B cell (primary cell): ENCODE measurements around the gene PPP1R16B. TPM values are rescaled to one million over a fixed set of nuclear protein-coding genes. Genes with fewer than 3 reads are reported as not detected.

Experiments used
- ATAC-seq: fragments of 200-7000 bp; cut with Tn5 transposase; one replicate; pipeline ENCODE4 v1.10.0; 2021; ENCODE audit warnings: low read depth, mild to moderate bottlenecking, moderate number of reproducible peaks, moderate library complexity
- CTCF ChIA-PET: fragments of 350-600 bp; sonication (Branson Sonifier 250); formaldehyde crosslinking; loops from one replicate; lab custom pipeline; 2021; ENCODE audit warnings: antibody characterized with exemption, inconsistent platforms; lab: Charles Lee
- POLR2A ChIA-PET: fragments of 350-600 bp; sonication (Branson Sonifier 250); formaldehyde crosslinking; loops from one replicate; lab custom pipeline; 2021; ENCODE audit warnings: antibody characterized with exemption; lab: Charles Lee
- DNase-seq: peaks from one replicate; pipeline ENCODE4 v3.0.0; 2013
- H2AFZ ChIP-seq: 2 replicates; pipeline ENCODE4 v1.6.1; 2012; ENCODE audit warnings: mild to moderate bottlenecking, low read depth, low read length; ENCODE audit not compliant: insufficient read depth, poor library complexity, severe bottlenecking
- H3K27ac ChIP-seq, 2 donors: 1 replicate in 1 of 2; 2 replicates in 1 of 2; pipeline ENCODE4 v1.5.1; 2012 to 2013; ENCODE audit warnings: low read length in 2 of 2, mild to moderate bottlenecking in 2 of 2, moderate library complexity in 1 of 2
- H3K27me3 ChIP-seq, 4 experiments: fragments of 200-600 bp in 1 of 4; sonication (generic) in 1 of 4; replicated peaks in 1 of 4; 1 replicate in 2 of 4; 2 replicates in 2 of 4; pipeline versions ENCODE4 v1.6.1 to v1.7.0; 2013 to 2016; ENCODE audit warnings: low read length in 3 of 4, mild to moderate bottlenecking in 2 of 4, mixed read lengths in 1 of 4, moderate library complexity in 1 of 4; ENCODE audit not compliant: insufficient read depth in 4 of 4, control insufficient read depth in 3 of 4; ENCODE audit errors: control extremely low read depth in 1 of 4
- H3K36me3 ChIP-seq, 2 experiments: replicated peaks in 1 of 2; 1 replicate in 1 of 2; 2 replicates in 1 of 2; pipeline versions ENCODE4 v1.6.1 to v1.7.1; 2013; ENCODE audit warnings: low read length in 1 of 2; ENCODE audit not compliant: insufficient read depth in 2 of 2, control insufficient read depth in 1 of 2; ENCODE audit errors: control extremely low read depth in 1 of 2, extremely low read depth in 1 of 2
- H3K4me1 ChIP-seq, 2 donors: fragments of 200-600 bp in 1 of 2; sonication (generic) in 1 of 2; 1 replicate in 1 of 2; 2 replicates in 1 of 2; pipeline versions ENCODE4 v1.5.1 to v1.6.1; 2013 to 2017; ENCODE audit warnings: low read length in 2 of 2; ENCODE audit not compliant: control insufficient read depth in 2 of 2, insufficient read depth in 2 of 2
- H3K4me2 ChIP-seq: replicated peaks from 2 replicates; pipeline ENCODE3; 2012; ENCODE audit warnings: mild to moderate bottlenecking, low read depth, low read length; ENCODE audit not compliant: poor library complexity, severe bottlenecking
- H3K4me3 ChIP-seq, 5 experiments: fragments of 200-600 bp in 1 of 5; sonication (generic) in 1 of 5; 1 replicate in 3 of 5; 2 replicates in 2 of 5; pipeline versions ENCODE4 v1.5.1 to v1.7.0; 2011 to 2016; ENCODE audit warnings: low read length in 4 of 5, mild to moderate bottlenecking in 4 of 5, low read depth in 2 of 5, control low read depth in 1 of 5, moderate library complexity in 1 of 5; ENCODE audit not compliant: insufficient read depth in 1 of 5; ENCODE audit errors: control extremely low read depth in 1 of 5, extremely low read depth in 1 of 5
- H3K79me2 ChIP-seq: fragments of 200-600 bp; sonication (generic); one replicate; pipeline ENCODE4 v1.6.0; 2016; ENCODE audit warnings: low read length; ENCODE audit not compliant: control insufficient read depth, insufficient read depth
- H3K9ac ChIP-seq: fragments of 200-600 bp; sonication (generic); 2 replicates; pipeline ENCODE4 v1.6.1; 2017; ENCODE audit warnings: mild to moderate bottlenecking, low read length, moderate library complexity
- H3K9me3 ChIP-seq, 3 donors: one replicate each; pipeline versions ENCODE4 v1.6.1 to v1.7.1; 2013; ENCODE audit warnings: low read length in 2 of 3; ENCODE audit not compliant: control insufficient read depth in 2 of 3, insufficient read depth in 1 of 3; ENCODE audit errors: control extremely low read depth in 1 of 3
- H4K20me1 ChIP-seq: 2 replicates; pipeline ENCODE4 v1.6.0; 2012; ENCODE audit warnings: mild to moderate bottlenecking, low read length; ENCODE audit not compliant: insufficient read depth, control insufficient read depth, poor library complexity, severe bottlenecking
- H3K27ac Mint-ChIP-seq: one replicate; pipeline ENCODE4 v1.8.0; 2021; ENCODE audit warnings: mixed read lengths
- H3K27me3 Mint-ChIP-seq: one replicate; pipeline ENCODE4 v1.8.0; 2021; ENCODE audit warnings: mixed read lengths
- H3K4me1 Mint-ChIP-seq: one replicate; pipeline ENCODE4 v1.8.0; 2021; ENCODE audit warnings: mixed read lengths
- H3K4me3 Mint-ChIP-seq: one replicate; pipeline ENCODE4 v1.8.0; 2021; ENCODE audit warnings: mixed read lengths
- H3K9me3 Mint-ChIP-seq: one replicate; pipeline ENCODE4 v1.8.0; 2022; ENCODE audit warnings: mixed read lengths; ENCODE audit not compliant: insufficient read depth
- CTCF ChIP-seq: fragments of 200-600 bp; IDR thresholded peaks from one replicate; pipeline ENCODE4 v1.8.0; 2022; ENCODE audit warnings: antibody characterized with exemption, mild to moderate bottlenecking
- EZH2 ChIP-seq: IDR thresholded peaks from 2 replicates; pipeline ENCODE4 v1.6.1; 2012; ENCODE audit warnings: borderline replicate concordance, low read depth, mild to moderate bottlenecking, moderate library complexity, low read length; ENCODE audit not compliant: insufficient read depth, poor library complexity, severe bottlenecking
- WGBS: methylation state at CpG from one replicate; pipeline ENCODE4 v1.1.5; 2013; ENCODE audit warnings: missing lambda C conversion rate; ENCODE audit not compliant: insufficient coverage; 5-methylcytosine and 5-hydroxymethylcytosine counted together
- intact Hi-C: fragments of 100-400 bp; cut with micrococcal nuclease; formaldehyde crosslinking; loops from one replicate; pipeline ENCODE4 v1.10.0; 2022
- polyA plus RNA-seq: library from polyadenylated mRNA; depleted of rRNA; stranded (reverse); fragments of >200 nt; gene quantifications from 2 replicates; pipeline ENCODE4 v1.2.3, GENCODE V29; 2012
- total RNA-seq, 2 donors: library from RNA; stranded (reverse); fragments of 120-200 nt in 1 of 2; gene quantifications; 1 replicate in 1 of 2; 2 replicates in 1 of 2; pipeline versions ENCODE4 v1.2.3 to v1.2.4, GENCODE V29; 2013 to 2022

The PPP1R16B gene
- total and polyA plus RNA-seq, 2 donors (not counting 1 experiment from before 2014, with no cell fraction given), result 58.8 to 108 TPM

GRCh38 chr20:38833154-38833856, 27.8 kb downstream of the PPP1R16B start:
- H3K4me1 ChIP-seq, result peaks cover 54 to 75% of the 10 kb centered on the region in 2 donors
- ATAC-seq (no peak), DNase-seq (no peak)
- no peaks in the 10 kb centered on the region for H3K27me3 Mint-ChIP-seq
- no peaks in the 10 kb centered on the region for H3K9me3 ChIP-seq
- H3K4me1 Mint-ChIP-seq, result peaks cover 72% of the 10 kb centered on the region
- CTCF ChIA-PET, result interaction anchor here (1.0 to 2.3 kb wide), 7 partner anchors 17 to 60 kb away, joined by 3 to 21 read pairs (median 5); no protein-coding TSS in a partner anchor
- no peaks in the 10 kb centered on the region for H3K9me3 Mint-ChIP-seq
- H4K20me1 ChIP-seq, result peaks cover 25% of the 10 kb centered on the region
- no peak overlapping the region for H2AFZ ChIP-seq
- peak overlapping the region; percentile 84 for H3K27ac Mint-ChIP-seq
- POLR2A ChIA-PET, result interaction anchor here (0.9 to 2.5 kb wide), 2 partner anchors 18 to 27 kb away, joined by 6 to 7 read pairs; no protein-coding TSS in a partner anchor
- intact Hi-C loops, result loop anchor here (1.0 kb wide), 1 partner anchor 9 kb away; no protein-coding TSS in a partner anchor
- peak overlapping the region; percentile 59 for H3K4me3 Mint-ChIP-seq
- 80% methylated on average over 2 of the region's 5 CpGs for WGBS
- H3K36me3 ChIP-seq, result peaks cover 0 to 61% of the 10 kb centered on the region in 2 experiments
- TF ChIP-seq CTCF (no peak), EZH2 (no peak)
- H3K79me2 ChIP-seq, result peaks cover 98% of the 10 kb centered on the region
- H3K4me3 ChIP-seq, result no peak overlapping the region
- H3K27me3 ChIP-seq, result no peaks in the 10 kb centered on the region
- H3K27ac ChIP-seq, result peak overlapping the region; percentile 42 to 73
- H3K4me2 ChIP-seq, result peak overlapping the region; percentile 35
- H3K9ac ChIP-seq, result no peak overlapping the region

- Histone ChIP-seq H3K9ac (no peak overlapping the region), H3K79me2 (peaks cover 98% of the 10 kb centered on the region), H3K36me3 (peaks cover 0 to 61% of the 10 kb centered on the region in 2 experiments), H3K4me1 (peaks cover 52 to 76% of the 10 kb centered on the region in 2 donors), H3K4me2 (peak overlapping the region; percentile 35), H3K4me3 (no peak overlapping the region), H2AFZ (no peak overlapping the region), H3K27me3 (no peaks in the 10 kb centered on the region), H3K27ac (peak overlapping the region; percentile 42 to 73), H4K20me1 (peaks cover 25% of the 10 kb centered on the region), H3K9me3 (no peaks in the 10 kb centered on the region)
- no peaks in the 10 kb centered on the region for H3K9me3 Mint-ChIP-seq
- H3K27ac Mint-ChIP-seq, result peak overlapping the region; percentile 84
- DNase-seq (peak; percentile 55), ATAC-seq (peak; percentile 61)
- TF ChIP-seq CTCF (no peak), EZH2 (no peak)
- intact Hi-C loops, result loop anchor here (1.0 kb wide), 1 partner anchor 8 kb away; no protein-coding TSS in a partner anchor
- WGBS, result no CpG with 5 or more reads among the region's 4 CpGs
- H3K4me3 Mint-ChIP-seq, result peak overlapping the region; percentile 59
- H3K4me1 Mint-ChIP-seq, result peaks cover 72% of the 10 kb centered on the region
- POLR2A ChIA-PET, result interaction anchor here (0.9 to 2.5 kb wide), 2 partner anchors 17 to 27 kb away, joined by 6 to 7 read pairs; no protein-coding TSS in a partner anchor
- CTCF ChIA-PET, result interaction anchor here (1.0 to 2.3 kb wide), 8 partner anchors 12 to 60 kb away, joined by 3 to 21 read pairs (median 4); no protein-coding TSS in a partner anchor
- H3K27me3 Mint-ChIP-seq, result no peaks in the 10 kb centered on the region
Observed at GRCh38 chr20:38833857-38834164, 28.3 kb downstream of the PPP1R16B start.
